GM23248 (cell line): ENCODE results near the gene SMS.

Source experiments
- EZH2 ChIP-seq: fragments of 200-600 bp; sonication (generic); IDR thresholded peaks from 2 replicates; pipeline ENCODE4 v1.6.1; 2018; ENCODE audit warnings: antibody characterized with exemption, mild to moderate bottlenecking; ENCODE audit not compliant: insufficient read depth, poor library complexity, severe bottlenecking
- EZH2phosphoT487 ChIP-seq: fragments of 200-600 bp; sonication (generic); IDR thresholded peaks from 2 replicates; pipeline ENCODE4 v1.6.1; 2018; ENCODE audit warnings: antibody characterized with exemption, moderate library complexity, mild to moderate bottlenecking, low read depth; ENCODE audit not compliant: insufficient read depth

- TF ChIP-seq EZH2phosphoT487 (no peak), EZH2 (no peak)
These were observed 13.8 kb upstream of the SMS start for GRCh38 chrX:21926527-21927278.
